Activated T-helper 1 cell treated with anti-CD3 and anti-CD28 coated beads, Interleukin-12 subunit alpha, Interleukin-12 subunit beta, Interleukin-2, Interleukin-4 antibody, amounts not matched to agents 30 ng/mL and 10 ng/mL and 1 ng/mL, durations not matched to agents 14 hours and 24 hours and 36 hours (primary cell): ENCODE data around the gene LHPP. TPM values are rescaled to one million over a fixed set of nuclear protein-coding genes. Genes with fewer than 3 reads are reported as not detected.
A peak's percentile ranks its signal among the peaks of the same experiment; 100 is the strongest.

ENCODE experiments used
- DNase-seq: peaks from one replicate; pipeline ENCODE4 v3.0.0; 2021; ENCODE audit warnings: low spot score
- H3K27ac Mint-ChIP-seq: one replicate; pipeline ENCODE4 v1.8.0; 2021; ENCODE audit warnings: mild to moderate bottlenecking, mixed read lengths
- H3K27me3 Mint-ChIP-seq: one replicate; pipeline ENCODE4 v1.8.0; 2022; ENCODE audit warnings: mild to moderate bottlenecking, moderate library complexity, mixed read lengths; ENCODE audit not compliant: insufficient read depth
- H3K36me3 Mint-ChIP-seq: one replicate; pipeline ENCODE4 v1.8.0; 2021; ENCODE audit warnings: low read depth, mixed read lengths
- H3K4me1 Mint-ChIP-seq: one replicate; pipeline ENCODE4 v1.8.0; 2021; ENCODE audit warnings: low read depth, mixed read lengths
- H3K4me3 Mint-ChIP-seq: one replicate; pipeline ENCODE4 v1.8.0; 2021; ENCODE audit warnings: mild to moderate bottlenecking, moderate library complexity, mixed read lengths
- H3K9me3 Mint-ChIP-seq: one replicate; pipeline ENCODE4 v1.8.0; 2021; ENCODE audit warnings: mixed read lengths
- intact Hi-C: fragments of 100-400 bp; cut with micrococcal nuclease; formaldehyde crosslinking; loops from one replicate; pipeline ENCODE4 v1.15.1; 2024
- total RNA-seq: library from RNA; stranded (reverse); gene quantifications from 2 replicates; pipeline ENCODE4 v1.2.3, GENCODE V29; 2022

Gene LHPP
- total RNA-seq, 1 donor from 2014 or later: 5.0 TPM

- Mint-ChIP-seq H3K9me3 (no peaks in the 10 kb centered on the region), H3K4me3 (no peak overlapping the region), H3K27me3 (no peaks in the 10 kb centered on the region), H3K4me1 (peaks cover under 1% of the 10 kb centered on the region), H3K27ac (no peak overlapping the region), H3K36me3 (no peaks in the 10 kb centered on the region)
- DNase-seq: no peak
- intact Hi-C loops: no loop called here
These were observed 63.5 kb downstream of the LHPP start for GRCh38 chr10:124524991-124525653.

DNA sequence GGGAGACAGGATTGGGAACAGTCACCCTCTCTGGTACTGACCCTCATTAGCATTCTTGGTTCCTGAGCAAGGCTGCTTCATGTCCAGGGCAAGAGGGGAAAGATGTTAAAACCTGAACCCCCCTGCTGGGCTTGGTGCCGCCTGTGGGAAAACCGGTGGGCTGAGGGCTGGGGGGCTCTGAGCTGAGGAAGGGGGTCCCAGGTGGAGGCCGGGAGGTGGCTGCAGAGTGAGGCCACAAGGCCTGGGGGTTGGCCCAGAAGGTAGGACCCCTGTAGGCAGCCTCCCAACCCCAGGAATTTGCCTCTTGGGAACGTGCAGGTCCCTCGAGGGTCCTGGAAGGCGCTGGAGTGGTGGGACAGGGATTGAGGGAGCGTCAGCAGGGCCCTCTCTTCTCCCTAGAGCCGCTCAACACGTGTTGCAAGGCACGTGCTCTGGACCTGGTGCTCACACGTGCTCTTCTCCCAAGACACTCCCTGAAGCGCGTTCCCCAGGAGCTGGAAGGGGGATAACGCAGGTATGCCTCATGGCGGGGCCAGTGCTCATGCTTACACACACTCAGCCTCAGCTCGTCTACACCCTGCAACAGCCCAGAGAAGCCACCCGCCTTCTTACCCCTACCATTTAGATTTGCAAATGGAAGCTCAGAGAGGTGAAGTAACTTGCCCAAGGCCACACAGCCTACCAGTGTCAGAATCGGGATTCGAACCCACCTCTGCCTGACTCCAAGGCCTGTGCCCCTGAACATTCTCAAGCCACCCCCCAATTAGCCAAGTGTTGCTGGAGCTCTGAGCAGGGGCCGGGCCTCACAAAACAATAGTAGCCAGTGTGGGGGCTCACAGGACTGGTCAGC lies 64.4 kb downstream of the LHPP start:
- Mint-ChIP-seq H3K9me3 (no peaks in the 10 kb centered on the region), H3K36me3 (no peaks in the 10 kb centered on the region), H3K4me3 (no peak overlapping the region), H3K27ac (no peak overlapping the region), H3K27me3 (no peaks in the 10 kb centered on the region), H3K4me1 (peaks cover 5% of the 10 kb centered on the region)
- intact Hi-C loops: no loop called here
- no peak for DNase-seq

DNA sequence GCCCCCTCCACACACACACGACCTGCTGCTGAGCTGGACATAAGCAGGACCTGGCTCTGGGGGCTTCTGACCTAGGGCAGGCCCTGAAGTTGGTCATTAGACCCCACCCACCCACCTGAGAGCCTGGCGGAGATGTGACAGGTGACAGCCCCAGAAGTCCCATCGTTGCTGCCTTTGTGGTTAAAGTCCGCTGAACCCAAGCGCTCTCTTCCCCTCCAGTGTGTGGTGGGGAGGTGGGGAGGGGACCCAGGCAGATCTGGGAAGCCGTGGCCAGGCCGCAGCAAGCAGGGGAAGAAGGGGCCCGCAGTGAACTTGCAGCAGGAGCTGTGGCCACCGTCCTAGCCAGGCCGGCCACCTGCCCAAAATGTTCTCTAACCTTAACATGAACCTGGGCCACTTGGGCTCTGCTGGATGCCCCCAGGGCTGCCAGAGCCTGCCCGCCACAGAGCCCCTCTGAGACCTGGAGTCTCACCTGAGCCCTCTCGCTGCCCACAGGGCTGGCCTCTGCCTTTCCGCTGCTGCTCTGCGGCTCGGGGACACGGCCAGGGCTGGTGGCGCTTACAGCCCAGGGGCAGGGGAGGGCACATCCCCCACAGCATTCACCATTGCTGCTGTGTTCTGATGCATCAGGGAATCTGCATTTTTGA lies 65.1 kb downstream of the LHPP start:
- no peaks in the 10 kb centered on the region for H3K9me3 Mint-ChIP-seq
- no peak for DNase-seq
- no peak overlapping the region for H3K27ac Mint-ChIP-seq
- peaks cover under 1% of the 10 kb centered on the region for H3K27me3 Mint-ChIP-seq
- H3K4me1 Mint-ChIP-seq: peaks cover 5% of the 10 kb centered on the region
- no peak overlapping the region for H3K4me3 Mint-ChIP-seq
- no peaks in the 10 kb centered on the region for H3K36me3 Mint-ChIP-seq
- intact Hi-C loops: no loop called here

DNA sequence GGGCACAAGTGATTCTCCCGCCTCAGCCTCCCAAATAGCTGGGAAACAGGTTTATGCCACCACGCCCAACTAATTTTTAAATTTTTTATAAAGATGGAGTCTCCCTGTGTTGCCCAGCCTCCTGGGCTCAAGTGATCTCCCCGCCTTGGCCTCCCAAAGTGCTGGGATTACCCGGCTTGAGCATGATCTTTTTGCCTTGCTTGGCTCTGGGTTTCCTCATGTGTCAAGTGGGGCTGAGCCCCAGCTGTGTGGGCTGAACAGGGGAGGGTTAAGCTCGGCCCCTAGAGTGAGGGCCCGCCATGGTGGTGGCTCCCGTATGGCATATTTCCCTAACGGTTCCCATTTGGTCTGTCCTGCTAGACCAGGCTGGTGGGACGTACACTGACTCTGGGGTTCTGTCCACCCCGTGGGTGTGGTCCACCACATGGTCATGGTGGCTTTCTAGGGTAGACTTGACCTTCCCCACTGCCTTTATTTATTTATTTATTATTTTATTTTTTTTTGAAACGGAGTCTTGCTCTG lies 66.3 kb downstream of the LHPP start:
- intact Hi-C loops: no loop called here

DNA sequence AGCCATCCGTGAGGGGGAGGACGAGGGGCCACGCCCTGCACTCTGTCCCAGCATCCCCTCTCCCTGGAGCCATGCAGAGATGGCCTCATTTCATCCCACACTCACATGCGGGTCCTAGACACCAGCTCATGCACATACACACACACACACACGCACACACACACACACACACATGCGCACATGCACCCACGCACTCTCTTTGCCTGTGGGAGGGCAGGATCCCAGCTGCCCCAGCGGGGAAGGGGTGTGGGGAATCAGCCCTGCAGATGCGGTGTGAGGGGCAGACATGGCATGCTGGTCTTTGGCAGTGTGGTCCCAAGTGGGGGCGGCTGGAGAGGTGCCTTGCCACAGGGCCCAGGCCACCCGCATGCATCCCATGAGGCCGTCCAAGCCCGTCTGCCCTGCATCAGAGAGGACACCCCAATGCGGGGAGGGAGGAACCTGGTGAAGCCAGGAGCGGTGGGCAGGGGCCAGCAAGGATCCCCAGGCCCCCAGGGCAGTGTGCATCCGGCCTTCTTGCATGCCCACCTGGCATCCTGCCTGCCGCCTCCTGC lies 68.1 kb downstream of the LHPP start:
- no peak for DNase-seq
- peaks cover 8% of the 10 kb centered on the region for H3K27me3 Mint-ChIP-seq
- intact Hi-C loops: loop anchor here (1.0 to 5.0 kb wide), 6 partner anchors 212 to 388 kb away; partner anchors contain the start of gene EEF1AKMT2
- no peak overlapping the region for H3K27ac Mint-ChIP-seq
- no peak overlapping the region for H3K4me3 Mint-ChIP-seq
- H3K4me1 Mint-ChIP-seq: peaks cover 5% of the 10 kb centered on the region
- H3K36me3 Mint-ChIP-seq: no peaks in the 10 kb centered on the region
- no peaks in the 10 kb centered on the region for H3K9me3 Mint-ChIP-seq

More for the DNA sequence above, 66.3 kb downstream of the LHPP start:
- H3K4me1 Mint-ChIP-seq: peaks cover 5% of the 10 kb centered on the region
- H3K4me3 Mint-ChIP-seq: no peak overlapping the region
- H3K36me3 Mint-ChIP-seq: no peaks in the 10 kb centered on the region
- peaks cover 5% of the 10 kb centered on the region for H3K27me3 Mint-ChIP-seq
- no peak overlapping the region for H3K27ac Mint-ChIP-seq
- no peak for DNase-seq
- no peaks in the 10 kb centered on the region for H3K9me3 Mint-ChIP-seq

DNA sequence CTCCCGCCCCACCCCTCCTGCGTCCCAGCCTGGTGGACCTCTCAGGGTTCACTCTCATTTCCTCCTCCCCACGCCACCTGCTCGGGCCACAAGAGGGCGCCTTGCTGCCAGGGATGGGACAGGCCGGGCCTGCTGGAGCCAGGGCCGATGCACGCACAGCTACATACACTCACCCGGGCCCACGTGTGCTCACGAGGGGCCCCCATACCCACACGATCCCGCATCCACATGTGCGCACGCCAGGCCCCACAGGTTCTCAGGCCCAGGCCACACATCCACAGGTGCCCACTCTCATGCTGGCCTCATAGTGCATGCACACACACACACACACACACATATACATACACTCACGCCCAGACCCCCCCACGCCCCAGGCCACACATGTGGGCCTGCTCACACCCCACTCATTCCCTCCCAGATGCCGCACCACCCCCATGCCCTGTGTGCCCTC lies 68.6 kb downstream of the LHPP start:
- no peaks in the 10 kb centered on the region for H3K9me3 Mint-ChIP-seq
- no peak overlapping the region for H3K4me3 Mint-ChIP-seq
- intact Hi-C loops: loop anchor here (1.0 to 5.0 kb wide), 6 partner anchors 211 to 387 kb away; partner anchors contain the start of gene EEF1AKMT2
- H3K36me3 Mint-ChIP-seq: no peaks in the 10 kb centered on the region
- H3K27ac Mint-ChIP-seq: no peak overlapping the region
- H3K4me1 Mint-ChIP-seq: peaks cover 5% of the 10 kb centered on the region
- peak; percentile 78 for DNase-seq
- peaks cover 10% of the 10 kb centered on the region for H3K27me3 Mint-ChIP-seq

DNA sequence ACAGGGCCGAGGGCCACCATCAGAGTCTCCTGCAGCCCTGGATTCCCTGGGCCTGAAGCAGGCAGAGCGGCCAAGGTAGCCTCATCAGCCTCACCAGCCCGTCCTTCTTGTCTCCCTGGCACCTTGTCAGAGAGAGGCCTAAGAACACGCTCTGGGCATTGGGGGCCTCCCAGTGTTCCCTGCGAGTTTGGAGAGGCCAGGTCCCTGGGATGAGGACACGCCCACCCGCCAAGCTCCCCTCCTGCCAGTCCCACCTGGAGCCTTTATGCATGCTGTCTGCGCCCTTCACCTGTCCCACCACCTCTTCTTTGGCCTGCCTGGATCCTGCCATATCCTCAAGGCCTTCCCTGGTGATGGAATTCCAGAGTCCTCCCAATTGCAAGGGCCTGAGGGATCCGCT lies 69.2 kb downstream of the LHPP start:
- no peak for DNase-seq
- no peaks in the 10 kb centered on the region for H3K9me3 Mint-ChIP-seq
- H3K4me3 Mint-ChIP-seq: no peak overlapping the region
- no peak overlapping the region for H3K27ac Mint-ChIP-seq
- peaks cover 10% of the 10 kb centered on the region for H3K27me3 Mint-ChIP-seq
- peaks cover 5% of the 10 kb centered on the region for H3K4me1 Mint-ChIP-seq
- no peaks in the 10 kb centered on the region for H3K36me3 Mint-ChIP-seq
- intact Hi-C loops: loop anchor here (1.0 to 5.0 kb wide), 6 partner anchors 210 to 386 kb away; partner anchors contain the start of gene EEF1AKMT2

DNA sequence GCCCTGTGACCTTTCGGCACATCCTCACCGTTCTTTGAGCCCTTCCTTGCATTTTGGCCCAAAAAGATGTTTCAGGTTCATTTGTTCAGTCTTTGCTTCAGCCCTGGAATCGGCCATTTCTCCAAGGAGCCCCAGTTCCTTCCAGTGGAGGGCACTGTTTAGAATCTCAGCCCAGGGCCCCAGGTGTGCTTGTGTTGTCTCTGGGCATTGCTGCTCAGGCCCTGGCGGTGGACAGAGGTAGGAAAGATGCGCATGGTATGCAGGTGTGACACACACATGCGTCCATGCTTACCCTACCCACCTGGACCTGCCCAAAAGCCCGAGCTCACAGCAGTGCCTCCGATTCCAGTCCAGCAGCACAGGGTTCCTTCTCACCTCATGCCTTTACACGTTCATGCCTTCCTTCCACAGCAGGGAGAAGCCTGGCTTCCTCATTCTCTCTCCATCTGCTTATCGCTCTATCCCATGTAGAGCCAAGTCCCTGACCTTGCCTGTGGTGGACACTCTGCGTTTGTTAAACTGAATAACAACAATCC lies 70.6 kb downstream of the LHPP start:
- no peak for DNase-seq
- Mint-ChIP-seq H3K4me3 (no peak overlapping the region), H3K36me3 (no peaks in the 10 kb centered on the region), H3K4me1 (peaks cover 5% of the 10 kb centered on the region), H3K9me3 (no peaks in the 10 kb centered on the region), H3K27me3 (peaks cover 10% of the 10 kb centered on the region), H3K27ac (no peak overlapping the region)
- intact Hi-C loops: loop anchor here (5.0 kb wide), 1 partner anchor 385 kb away; no protein-coding TSS in a partner anchor

DNA sequence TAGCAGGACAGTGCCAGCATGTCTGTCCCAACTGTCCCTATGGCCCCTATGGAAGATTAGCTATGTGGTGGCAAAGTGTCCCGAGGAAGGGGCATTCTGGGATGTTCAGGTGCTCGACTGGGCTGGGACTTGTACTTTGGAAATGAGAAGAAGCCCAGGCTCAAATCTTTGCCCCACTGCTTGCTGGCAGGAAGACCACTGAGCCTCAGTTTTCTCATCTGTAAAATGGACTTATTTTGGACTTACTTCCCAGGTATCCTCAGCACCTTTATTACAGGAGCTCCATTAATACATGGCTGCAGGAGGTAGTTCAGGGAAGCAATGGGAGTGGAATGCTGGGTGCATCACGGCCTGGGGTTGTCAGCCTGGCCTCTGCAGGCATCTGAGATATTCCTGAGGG lies 71.2 kb downstream of the LHPP start:
- Mint-ChIP-seq H3K27me3 (peaks cover 10% of the 10 kb centered on the region), H3K4me1 (peaks cover 5% of the 10 kb centered on the region)
- intact Hi-C loops: loop anchor here (5.0 kb wide), 1 partner anchor 385 kb away; no protein-coding TSS in a partner anchor

DNA sequence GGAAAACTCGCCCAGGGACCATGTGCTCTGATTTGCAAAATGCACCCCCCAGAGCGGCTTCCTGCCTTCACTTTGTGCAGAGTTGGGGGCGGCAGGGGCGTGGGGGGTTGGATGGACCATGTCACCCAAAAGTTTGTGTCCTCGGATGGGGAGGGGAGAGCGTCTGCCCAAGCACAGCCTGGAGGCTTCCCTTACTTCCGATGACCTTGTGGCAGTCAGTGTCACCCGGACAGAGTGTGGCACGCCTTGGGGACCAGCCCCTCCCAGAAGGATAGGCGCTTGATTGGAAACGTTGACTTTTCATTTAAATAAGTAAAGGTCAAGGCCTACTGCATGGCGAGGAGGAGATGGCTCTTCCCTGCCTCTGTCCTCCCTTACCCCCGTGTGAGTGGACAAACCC lies 71.6 kb downstream of the LHPP start:
- no peak overlapping the region for H3K4me3 Mint-ChIP-seq
- no peak overlapping the region for H3K27ac Mint-ChIP-seq
- peaks cover 5% of the 10 kb centered on the region for H3K4me1 Mint-ChIP-seq
- H3K36me3 Mint-ChIP-seq: no peaks in the 10 kb centered on the region
- intact Hi-C loops: loop anchor here (5.0 kb wide), 1 partner anchor 384 kb away; no protein-coding TSS in a partner anchor
- DNase-seq: no peak
- H3K9me3 Mint-ChIP-seq: no peaks in the 10 kb centered on the region
- peaks cover 10% of the 10 kb centered on the region for H3K27me3 Mint-ChIP-seq

More for the DNA sequence above, 71.2 kb downstream of the LHPP start:
- DNase-seq: no peak
- H3K27ac Mint-ChIP-seq: no peak overlapping the region
- no peak overlapping the region for H3K4me3 Mint-ChIP-seq
- H3K36me3 Mint-ChIP-seq: no peaks in the 10 kb centered on the region
- H3K9me3 Mint-ChIP-seq: no peaks in the 10 kb centered on the region

DNA sequence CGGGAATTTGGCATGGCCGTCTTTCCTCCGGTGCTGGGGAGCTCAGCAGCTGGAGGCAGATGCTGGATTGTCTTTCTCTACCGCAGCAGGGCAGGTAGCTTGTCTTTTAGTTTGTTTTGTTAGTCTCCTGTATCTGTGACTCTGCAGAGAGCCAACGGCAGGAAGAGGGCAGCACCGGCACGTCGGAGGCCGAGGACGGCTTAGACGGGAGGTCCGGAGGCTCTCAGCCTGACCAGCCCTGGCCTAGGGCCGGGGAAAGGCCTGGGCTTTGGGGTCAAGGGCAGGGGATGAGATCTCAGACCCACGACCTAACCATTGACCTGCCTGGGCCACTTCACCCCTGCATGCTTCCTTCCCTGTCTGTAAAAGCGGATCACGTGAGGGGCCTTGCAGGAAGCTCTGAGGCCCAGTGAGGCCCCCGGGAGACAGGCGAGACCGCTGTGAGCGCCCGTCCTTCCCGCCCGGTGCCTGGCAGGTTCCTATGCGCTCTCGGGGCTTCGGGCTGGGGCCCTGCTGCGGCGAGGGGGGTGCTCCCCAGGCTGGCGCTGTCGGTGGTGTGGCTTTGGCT lies 72.7 kb downstream of the LHPP start:
- H3K27ac Mint-ChIP-seq: no peak overlapping the region
- H3K4me1 Mint-ChIP-seq: peaks cover 5% of the 10 kb centered on the region
- peaks cover 10% of the 10 kb centered on the region for H3K27me3 Mint-ChIP-seq
- H3K36me3 Mint-ChIP-seq: no peaks in the 10 kb centered on the region
- H3K9me3 Mint-ChIP-seq: no peaks in the 10 kb centered on the region
- intact Hi-C loops: loop anchor here (5.0 kb wide), 1 partner anchor 383 kb away; no protein-coding TSS in a partner anchor
- DNase-seq: no peak
- no peak overlapping the region for H3K4me3 Mint-ChIP-seq
